ENCODE data around the gene KLHL36.

- TF ChIP-seq, protein P1, sequence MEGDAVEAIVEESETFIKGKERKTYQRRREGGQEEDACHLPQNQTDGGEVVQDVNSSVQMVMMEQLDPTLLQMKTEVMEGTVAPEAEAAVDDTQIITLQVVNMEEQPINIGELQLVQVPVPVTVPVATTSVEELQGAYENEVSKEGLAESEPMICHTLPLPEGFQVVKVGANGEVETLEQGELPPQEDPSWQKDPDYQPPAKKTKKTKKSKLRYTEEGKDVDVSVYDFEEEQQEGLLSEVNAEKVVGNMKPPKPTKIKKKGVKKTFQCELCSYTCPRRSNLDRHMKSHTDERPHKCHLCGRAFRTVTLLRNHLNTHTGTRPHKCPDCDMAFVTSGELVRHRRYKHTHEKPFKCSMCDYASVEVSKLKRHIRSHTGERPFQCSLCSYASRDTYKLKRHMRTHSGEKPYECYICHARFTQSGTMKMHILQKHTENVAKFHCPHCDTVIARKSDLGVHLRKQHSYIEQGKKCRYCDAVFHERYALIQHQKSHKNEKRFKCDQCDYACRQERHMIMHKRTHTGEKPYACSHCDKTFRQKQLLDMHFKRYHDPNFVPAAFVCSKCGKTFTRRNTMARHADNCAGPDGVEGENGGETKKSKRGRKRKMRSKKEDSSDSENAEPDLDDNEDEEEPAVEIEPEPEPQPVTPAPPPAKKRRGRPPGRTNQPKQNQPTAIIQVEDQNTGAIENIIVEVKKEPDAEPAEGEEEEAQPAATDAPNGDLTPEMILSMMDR (IDR thresholded peaks at IDR 0.05; ENCODE audit: low read depth, low read length, missing input control) = no peak
- no peak for TF ChIP-seq HNF4G (IDR thresholded peaks at IDR 0.05)
- no peak for TF ChIP-seq HNF4A (conservative IDR thresholded peaks at IDR 0.05)
- TF ChIP-seq REST (IDR thresholded peaks at IDR 0.05) = no peak
- TF ChIP-seq, protein P2, sequence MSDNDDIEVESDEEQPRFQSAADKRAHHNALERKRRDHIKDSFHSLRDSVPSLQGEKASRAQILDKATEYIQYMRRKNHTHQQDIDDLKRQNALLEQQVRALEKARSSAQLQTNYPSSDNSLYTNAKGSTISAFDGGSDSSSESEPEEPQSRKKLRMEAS (IDR thresholded peaks at IDR 0.05) = no peak
- no peak for TF ChIP-seq YY1 (IDR thresholded peaks at IDR 0.05)
Measured at GRCh38 chr16:84613408-84614072, 34.8 kb upstream of the KLHL36 start.

Measured in liver (tissue), 3 donors.